Measurements from ENCODE around the gene ZC3H12A.

The ZC3H12A gene

GRCh38 chr1:37477946-37478345 is 3.6 kb downstream of the ZC3H12A start:
- H3K36me3 ChIP-seq (ENCODE audit: control insufficient read depth, insufficient read depth, low read length) = no peaks in the 10 kb centered on the region
- H3K27ac ChIP-seq (ENCODE audit: insufficient read depth, low read depth, low read length, poor library complexity, severe bottlenecking) = no peak overlapping the region
- H3K9me3 ChIP-seq (ENCODE audit: control insufficient read depth, low read length) = no peaks in the 10 kb centered on the region
- WGBS, 2 experiments = 95 to 98% methylated on average over 5 of the region's 5 CpGs
- H3K4me1 ChIP-seq (ENCODE audit: control insufficient read depth, insufficient read depth, low read length) = peaks cover 20% of the 10 kb centered on the region
- H3K4me3 ChIP-seq (ENCODE audit: insufficient read depth, low read depth, low read length) = no peak overlapping the region
- peaks cover 22% of the 10 kb centered on the region for H3K27me3 ChIP-seq (ENCODE audit: control insufficient read depth, insufficient read depth, low read length, poor library complexity, severe bottlenecking)

- H3K4me3 ChIP-seq (ENCODE audit: insufficient read depth, low read depth, low read length) = no peak overlapping the region
- no peak overlapping the region for H3K27ac ChIP-seq (ENCODE audit: insufficient read depth, low read depth, low read length, poor library complexity, severe bottlenecking)
- H3K4me1 ChIP-seq (ENCODE audit: control insufficient read depth, insufficient read depth, low read length) = peaks cover 20% of the 10 kb centered on the region
- H3K36me3 ChIP-seq (ENCODE audit: control insufficient read depth, insufficient read depth, low read length) = no peaks in the 10 kb centered on the region
- H3K27me3 ChIP-seq (ENCODE audit: control insufficient read depth, insufficient read depth, low read length, poor library complexity, severe bottlenecking) = peaks cover 17% of the 10 kb centered on the region
- H3K9me3 ChIP-seq (ENCODE audit: control insufficient read depth, low read length) = no peaks in the 10 kb centered on the region
- 92 to 95% methylated on average over 8 of the region's 8 CpGs for WGBS, 2 experiments
These were observed 4.1 kb downstream of the ZC3H12A start for GRCh38 chr1:37478451-37478881.

GRCh38 chr1:37478890-37479254 is 4.5 kb downstream of the ZC3H12A start:
- Histone ChIP-seq H3K4me3 (ENCODE audit: insufficient read depth, low read depth, low read length) (no peak overlapping the region), H3K4me1 (ENCODE audit: control insufficient read depth, insufficient read depth, low read length) (peaks cover 17% of the 10 kb centered on the region), H3K27me3 (ENCODE audit: control insufficient read depth, insufficient read depth, low read length, poor library complexity, severe bottlenecking) (peaks cover 13% of the 10 kb centered on the region), H3K36me3 (ENCODE audit: control insufficient read depth, insufficient read depth, low read length) (no peaks in the 10 kb centered on the region), H3K27ac (ENCODE audit: insufficient read depth, low read depth, low read length, poor library complexity, severe bottlenecking) (no peak overlapping the region), H3K9me3 (ENCODE audit: control insufficient read depth, low read length) (no peaks in the 10 kb centered on the region)
- 93 to 95% methylated on average over 3 of the region's 3 CpGs for WGBS, 2 experiments

GRCh38 chr1:37479255-37480124 is 5.1 kb downstream of the ZC3H12A start:
- Histone ChIP-seq H3K9me3 (ENCODE audit: control insufficient read depth, low read length) (no peaks in the 10 kb centered on the region), H3K27ac (ENCODE audit: insufficient read depth, low read depth, low read length, poor library complexity, severe bottlenecking) (no peak overlapping the region), H3K27me3 (ENCODE audit: control insufficient read depth, insufficient read depth, low read length, poor library complexity, severe bottlenecking) (peaks cover 9% of the 10 kb centered on the region), H3K4me1 (ENCODE audit: control insufficient read depth, insufficient read depth, low read length) (peaks cover 15% of the 10 kb centered on the region), H3K36me3 (ENCODE audit: control insufficient read depth, insufficient read depth, low read length) (no peaks in the 10 kb centered on the region), H3K4me3 (ENCODE audit: insufficient read depth, low read depth, low read length) (no peak overlapping the region)
- whole genome bisulfite sequencing, 2 experiments = 83 to 84% methylated on average over 22 of the region's 22 CpGs

GRCh38 chr1:37480125-37480466 is 5.7 kb downstream of the ZC3H12A start:
- no peaks in the 10 kb centered on the region for H3K9me3 ChIP-seq (ENCODE audit: control insufficient read depth, low read length)
- H3K27ac ChIP-seq (ENCODE audit: insufficient read depth, low read depth, low read length, poor library complexity, severe bottlenecking) = no peak overlapping the region
- H3K27me3 ChIP-seq (ENCODE audit: control insufficient read depth, insufficient read depth, low read length, poor library complexity, severe bottlenecking) = peaks cover 4% of the 10 kb centered on the region
- WGBS, 2 experiments = 95% methylated on average over 5 of the region's 5 CpGs
- H3K4me1 ChIP-seq (ENCODE audit: control insufficient read depth, insufficient read depth, low read length) = peaks cover 15% of the 10 kb centered on the region
- no peaks in the 10 kb centered on the region for H3K36me3 ChIP-seq (ENCODE audit: control insufficient read depth, insufficient read depth, low read length)
- no peak overlapping the region for H3K4me3 ChIP-seq (ENCODE audit: insufficient read depth, low read depth, low read length)

GRCh38 chr1:37480581-37481288 is 6.4 kb downstream of the ZC3H12A start:
- no peaks in the 10 kb centered on the region for H3K36me3 ChIP-seq (ENCODE audit: control insufficient read depth, insufficient read depth, low read length)
- H3K4me1 ChIP-seq (ENCODE audit: control insufficient read depth, insufficient read depth, low read length) = peaks cover 15% of the 10 kb centered on the region
- H3K27ac ChIP-seq (ENCODE audit: insufficient read depth, low read depth, low read length, poor library complexity, severe bottlenecking) = no peak overlapping the region
- H3K4me3 ChIP-seq (ENCODE audit: insufficient read depth, low read depth, low read length) = no peak overlapping the region
- no peaks in the 10 kb centered on the region for H3K27me3 ChIP-seq (ENCODE audit: control insufficient read depth, insufficient read depth, low read length, poor library complexity, severe bottlenecking)
- no peaks in the 10 kb centered on the region for H3K9me3 ChIP-seq (ENCODE audit: control insufficient read depth, low read length)
- 93 to 95% methylated on average over 10 of the region's 10 CpGs for WGBS, 2 experiments

- Histone ChIP-seq H3K36me3 (ENCODE audit: control insufficient read depth, insufficient read depth, low read length) (no peaks in the 10 kb centered on the region), H3K4me3 (ENCODE audit: insufficient read depth, low read depth, low read length) (no peak overlapping the region), H3K4me1 (ENCODE audit: control insufficient read depth, insufficient read depth, low read length) (peaks cover 12% of the 10 kb centered on the region), H3K27me3 (ENCODE audit: control insufficient read depth, insufficient read depth, low read length, poor library complexity, severe bottlenecking) (no peaks in the 10 kb centered on the region), H3K27ac (ENCODE audit: insufficient read depth, low read depth, low read length, poor library complexity, severe bottlenecking) (no peak overlapping the region), H3K9me3 (ENCODE audit: control insufficient read depth, low read length) (no peaks in the 10 kb centered on the region)
- WGBS, 2 experiments = 94 to 96% methylated on average over 26 of the region's 26 CpGs
These were observed 7.1 kb downstream of the ZC3H12A start for GRCh38 chr1:37481289-37482003.

- no peaks in the 10 kb centered on the region for H3K36me3 ChIP-seq (ENCODE audit: control insufficient read depth, insufficient read depth, low read length)
- H3K4me1 ChIP-seq (ENCODE audit: control insufficient read depth, insufficient read depth, low read length) = peaks cover 8% of the 10 kb centered on the region
- H3K9me3 ChIP-seq (ENCODE audit: control insufficient read depth, low read length) = no peaks in the 10 kb centered on the region
- 94 to 95% methylated on average over 18 of the region's 18 CpGs for WGBS, 2 experiments
- no peak overlapping the region for H3K4me3 ChIP-seq (ENCODE audit: insufficient read depth, low read depth, low read length)
- no peak overlapping the region for H3K27ac ChIP-seq (ENCODE audit: insufficient read depth, low read depth, low read length, poor library complexity, severe bottlenecking)
- no peaks in the 10 kb centered on the region for H3K27me3 ChIP-seq (ENCODE audit: control insufficient read depth, insufficient read depth, low read length, poor library complexity, severe bottlenecking)
These were observed 7.8 kb downstream of the ZC3H12A start for GRCh38 chr1:37482004-37482785.

GRCh38 chr1:37482796-37483744 is 8.7 kb downstream of the ZC3H12A start:
- Histone ChIP-seq H3K36me3 (ENCODE audit: control insufficient read depth, insufficient read depth, low read length) (no peaks in the 10 kb centered on the region), H3K4me1 (ENCODE audit: control insufficient read depth, insufficient read depth, low read length) (no peaks in the 10 kb centered on the region), H3K9me3 (ENCODE audit: control insufficient read depth, low read length) (no peaks in the 10 kb centered on the region), H3K27me3 (ENCODE audit: control insufficient read depth, insufficient read depth, low read length, poor library complexity, severe bottlenecking) (no peaks in the 10 kb centered on the region), H3K27ac (ENCODE audit: insufficient read depth, low read depth, low read length, poor library complexity, severe bottlenecking) (no peak overlapping the region), H3K4me3 (ENCODE audit: insufficient read depth, low read depth, low read length) (no peak overlapping the region)
- WGBS, 2 experiments = 93% methylated on average over 29 of the region's 29 CpGs
